Erythroblast (primary cell): Measurements from ENCODE around the gene AKAP13.

Experiments used
- GATA1 ChIP-seq: IDR thresholded peaks from 2 replicates; pipeline ENCODE4 v1.6.1; 2011; ENCODE audit warnings: low read depth, mild to moderate bottlenecking, control low read depth, low read length, moderate library complexity
- POLR2A ChIP-seq: IDR thresholded peaks from 2 replicates; pipeline ENCODE4 v1.6.1; 2011; ENCODE audit warnings: mild to moderate bottlenecking, low read length

DNA sequence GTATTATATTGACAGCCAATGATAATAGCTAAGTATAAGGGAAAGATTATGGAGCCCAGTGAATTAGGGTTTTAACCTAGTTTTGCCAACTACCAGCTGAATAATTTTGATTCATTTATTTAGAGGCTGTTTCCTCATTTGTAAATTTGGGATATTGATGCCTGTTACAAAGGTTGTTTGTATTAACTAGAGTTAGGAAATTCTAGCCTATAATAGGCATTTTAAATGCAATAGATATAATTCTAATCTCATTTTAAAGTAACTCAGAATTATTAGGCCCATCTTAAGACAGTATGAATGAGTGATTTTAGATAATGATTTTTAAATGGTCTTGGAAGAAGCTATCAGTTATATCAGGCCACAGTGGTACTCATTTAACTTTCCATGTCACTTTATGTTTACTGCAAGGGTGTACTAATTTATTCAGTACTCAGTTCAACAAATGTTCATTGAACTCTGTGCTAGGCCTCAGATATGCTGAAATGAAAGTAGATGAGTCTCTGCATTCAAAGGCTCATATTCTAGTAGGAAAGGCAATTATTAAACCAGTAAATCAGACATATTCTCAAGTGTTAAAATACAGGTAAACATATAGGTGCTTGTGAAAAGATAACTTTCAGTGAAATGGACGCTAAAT lies 213.5 kb downstream of the AKAP13 start:
- TF ChIP-seq POLR2A = no peak
- no peak for TF ChIP-seq GATA1
